Left lobe of liver (tissue), 2 donors: ENCODE results near the gene ENTPD3. TPM values are rescaled to one million over a fixed set of nuclear protein-coding genes. Genes with fewer than 3 reads are reported as not detected.
"Not testable (repeated sequence)": the region's sequence is repeated elsewhere in the genome, so short reads cannot be mapped to it uniquely, and the experiment has no call there.

Experiments used
- ATAC-seq: fragments of 200-7000 bp; cut with Tn5 transposase; one replicate; pipeline ENCODE4 v1.9.1; 2020; ENCODE audit warnings: mild to moderate bottlenecking, moderate library complexity
- DNase-seq: peaks from one replicate; pipeline ENCODE4 v3.0.0-alpha.2; 2020; ENCODE audit warnings: low spot score
- total RNA-seq: library from RNA; stranded (reverse); gene quantifications from one replicate; pipeline ENCODE4 v1.2.1, GENCODE V29; 2021
- donor health status: DM: no; HTN: no; CAD: no; lungs with moderate emphysema.
- donor health status: DM: no; HTN: yes; CAD: no.

Gene ENTPD3
- total RNA-seq, 1 donor from 2014 or later = not detected

DNA sequence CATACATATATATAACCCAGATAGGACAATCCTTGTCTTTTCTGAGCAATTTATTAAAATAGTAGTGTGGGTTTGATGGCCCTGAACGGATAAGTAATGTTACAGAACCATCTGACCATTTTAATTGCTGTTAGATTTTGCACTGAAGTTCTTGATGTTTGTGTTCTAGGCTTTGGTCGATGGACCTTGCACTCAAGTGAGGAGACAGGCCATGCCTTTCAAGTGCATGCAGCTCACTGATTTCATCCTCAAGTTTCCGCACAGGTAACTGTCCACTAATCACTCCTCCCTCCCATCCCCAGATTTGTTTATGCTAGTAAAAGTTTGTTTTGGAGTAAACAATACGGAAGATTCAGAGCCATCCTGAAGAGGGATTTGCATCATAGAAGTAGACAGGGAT lies 71.5 kb downstream of the ENTPD3 start:
- no peak for DNase-seq
- no peak for ATAC-seq

DNA sequence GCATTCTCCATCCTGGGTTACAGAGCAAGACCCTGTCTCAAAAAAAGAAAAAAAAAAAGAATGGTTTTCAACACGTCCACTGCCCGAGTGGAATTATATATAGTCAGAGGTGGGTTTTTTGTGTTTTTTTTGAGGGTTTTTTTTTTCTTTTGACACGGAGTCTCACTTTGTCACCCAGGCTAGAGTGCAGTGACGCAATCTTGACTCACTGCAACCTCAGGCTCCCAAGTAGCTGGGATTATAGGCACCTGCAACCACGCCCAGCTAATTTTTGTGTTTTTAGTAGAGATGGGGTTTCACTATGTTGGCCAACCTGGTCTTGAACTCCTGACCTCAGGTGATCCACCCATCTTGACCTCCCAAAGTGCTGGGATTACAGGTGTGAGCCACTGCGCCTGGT lies 73.5 kb downstream of the ENTPD3 start:
- ATAC-seq, DNase-seq: not testable (repeated sequence)

DNA sequence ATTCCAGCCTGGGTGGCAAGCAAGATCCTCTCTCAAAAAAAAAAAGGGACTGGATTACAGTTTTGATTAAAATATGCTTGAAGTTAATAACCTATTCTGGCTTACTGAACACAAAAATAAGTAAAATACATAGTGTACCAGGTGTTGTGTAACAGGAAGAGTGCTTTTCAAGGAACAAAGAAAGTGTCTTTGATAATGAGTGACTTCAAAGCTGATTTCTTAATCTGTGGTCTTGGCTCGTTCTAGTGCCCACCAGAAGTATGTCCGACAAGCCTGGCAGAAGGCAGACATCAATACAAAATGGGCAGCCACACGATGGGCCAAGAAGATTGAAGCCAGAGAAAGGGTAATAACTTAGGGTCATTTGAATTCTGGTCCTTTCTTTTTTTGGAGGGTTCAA lies 74.2 kb downstream of the ENTPD3 start:
- DNase-seq = no peak
- no peak for ATAC-seq

DNA sequence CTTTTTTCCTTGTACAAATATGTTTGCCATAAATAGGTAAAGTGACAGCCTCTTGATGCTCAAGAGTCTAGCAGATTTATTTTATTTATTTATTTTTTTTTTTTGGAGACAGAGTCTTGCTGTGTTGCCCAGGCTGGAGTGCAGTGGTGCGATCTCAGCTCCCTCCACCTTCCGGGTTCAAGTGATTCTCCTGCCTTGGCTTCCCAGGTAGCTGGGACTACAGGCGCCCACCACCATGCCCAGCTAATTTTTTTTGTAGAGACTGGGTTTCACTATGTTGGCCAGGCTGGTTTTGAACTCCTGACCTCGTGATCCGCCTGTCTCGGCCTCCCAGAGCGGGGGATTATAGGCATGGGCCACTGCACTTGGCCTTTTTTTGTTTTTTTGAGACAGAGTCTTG lies 75.9 kb downstream of the ENTPD3 start:
- DNase-seq, ATAC-seq: not testable (repeated sequence)

DNA sequence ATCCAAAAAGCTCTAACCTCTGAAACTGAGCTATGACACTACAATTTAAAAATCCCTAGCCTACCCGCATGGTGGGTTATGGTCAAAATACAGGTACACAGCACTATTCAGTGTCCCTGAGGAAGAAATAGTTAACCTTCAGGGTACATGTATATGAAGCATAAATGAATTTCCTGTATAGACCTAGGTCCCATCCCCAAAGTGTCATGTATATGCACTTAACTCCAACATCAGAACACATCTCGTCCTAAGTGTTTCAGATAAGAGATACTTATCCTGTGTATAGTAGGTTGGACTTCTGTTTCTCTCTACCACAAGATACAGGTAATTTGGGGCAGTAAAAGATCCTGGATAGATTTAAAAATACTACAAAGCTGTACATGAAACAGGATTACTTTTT lies 76.6 kb downstream of the ENTPD3 start:
- ATAC-seq (no peak), DNase-seq (no peak)

DNA sequence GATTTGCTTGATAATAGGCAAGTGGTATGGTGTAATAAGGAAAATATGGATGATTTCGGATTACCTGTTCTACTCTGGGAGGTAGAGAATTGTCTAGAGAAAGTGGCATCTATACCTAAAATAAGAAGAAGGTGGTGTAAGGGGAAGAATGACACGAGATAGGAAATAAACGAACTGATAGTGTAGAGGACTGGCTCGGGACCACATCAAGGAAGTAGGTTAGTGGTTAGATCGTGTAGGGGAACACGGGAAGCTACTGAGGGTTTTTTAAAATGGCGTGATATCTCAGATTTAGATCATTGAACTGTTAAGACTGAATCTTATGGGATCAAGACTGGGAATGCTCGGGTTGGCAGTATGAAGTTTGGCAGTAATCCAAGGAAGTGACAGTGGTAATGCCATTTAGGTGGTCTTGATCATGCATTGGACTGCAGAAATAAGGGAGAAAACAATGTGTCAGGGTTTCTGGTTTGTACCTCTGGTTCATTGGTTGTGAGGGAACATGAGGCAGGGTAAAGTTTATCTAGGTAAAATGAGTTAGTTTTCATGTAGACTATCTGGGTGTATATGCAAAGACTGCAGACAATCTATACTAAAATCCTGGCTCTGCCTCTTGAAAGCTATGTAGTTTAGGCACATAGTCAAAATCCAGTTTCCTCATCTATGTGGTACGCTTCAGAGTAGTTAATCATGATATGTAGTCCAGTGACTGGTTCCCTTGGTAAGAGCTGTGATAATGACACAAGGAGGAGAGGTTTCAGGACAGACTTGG lies 77.5 kb downstream of the ENTPD3 start:
- DNase-seq (no peak), ATAC-seq (no peak)

DNA sequence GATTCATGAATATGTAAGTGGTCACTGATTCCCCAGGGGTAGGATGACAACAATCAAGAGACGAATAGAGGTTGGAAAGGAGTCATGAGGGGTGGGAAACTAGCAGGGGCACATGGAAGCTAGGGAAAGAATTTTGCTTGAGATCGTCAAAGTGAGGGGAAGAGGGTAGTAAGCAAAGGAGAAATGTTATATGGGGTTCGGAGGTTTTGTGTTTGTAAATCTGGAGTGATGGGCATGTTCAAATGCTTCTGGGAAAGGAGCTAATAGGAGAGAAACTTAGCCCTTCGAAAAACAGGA lies 78.1 kb downstream of the ENTPD3 start:
- DNase-seq = no peak
- no peak for ATAC-seq

DNA sequence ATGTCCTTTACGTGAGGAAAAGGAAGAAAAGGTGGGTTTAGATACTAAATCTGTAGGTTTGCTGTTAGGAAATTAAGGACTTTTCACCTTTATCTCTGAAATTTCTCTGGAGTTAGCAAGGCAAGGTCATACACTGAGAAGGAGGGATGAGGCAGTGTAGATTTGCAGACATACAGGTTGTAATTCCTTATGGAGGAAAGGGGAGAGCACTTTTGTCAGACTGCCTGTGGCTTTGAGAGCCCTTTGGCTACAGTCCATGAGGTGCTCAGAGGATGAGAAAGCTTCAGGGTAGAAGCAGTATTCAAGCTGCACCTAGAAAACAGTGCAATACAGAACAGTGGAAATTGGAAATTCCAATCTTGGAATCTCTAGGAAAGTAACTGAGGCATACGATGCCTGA lies 78.5 kb downstream of the ENTPD3 start:
- DNase-seq (no peak), ATAC-seq (no peak)

DNA sequence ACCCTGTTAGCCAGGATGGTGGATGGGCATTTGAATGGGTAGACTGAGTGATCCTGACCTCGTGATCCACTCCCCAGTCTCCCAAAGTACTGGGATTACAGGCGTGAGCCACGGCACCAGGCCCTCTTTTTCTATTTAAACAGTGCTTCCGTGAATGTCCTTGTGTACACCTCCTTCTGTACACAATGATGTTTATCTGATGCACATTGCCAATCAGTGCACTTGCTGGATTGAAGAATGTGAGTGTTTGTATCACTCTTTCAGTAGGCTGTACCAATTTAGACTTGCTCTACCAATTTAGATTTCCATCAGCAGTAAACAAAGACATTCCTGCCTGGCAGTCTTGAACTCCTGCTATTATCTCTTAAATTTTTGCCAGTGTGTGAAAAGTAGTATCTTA lies 81.0 kb downstream of the ENTPD3 start:
- no peak for DNase-seq
- peak; percentile 94 for ATAC-seq

DNA sequence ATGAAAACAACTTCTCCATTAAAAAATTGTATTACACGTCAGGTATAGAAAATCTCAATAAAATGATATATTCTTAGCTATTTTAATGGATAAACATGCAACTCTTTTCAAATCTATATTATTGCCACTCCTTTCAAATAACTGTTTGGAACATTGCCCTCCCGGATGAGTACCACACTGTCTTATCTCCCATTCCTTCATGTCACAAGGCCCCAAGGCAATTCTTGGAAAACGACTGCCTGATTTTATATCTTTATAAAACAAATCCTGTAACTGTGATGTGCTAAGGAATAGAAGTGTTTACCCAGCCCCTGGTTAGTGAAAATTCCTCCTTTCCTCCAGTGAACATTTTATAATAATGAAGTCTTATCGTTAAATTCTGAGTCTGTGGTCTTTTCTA lies 83.7 kb downstream of the ENTPD3 start:
- ATAC-seq = no peak

DNA sequence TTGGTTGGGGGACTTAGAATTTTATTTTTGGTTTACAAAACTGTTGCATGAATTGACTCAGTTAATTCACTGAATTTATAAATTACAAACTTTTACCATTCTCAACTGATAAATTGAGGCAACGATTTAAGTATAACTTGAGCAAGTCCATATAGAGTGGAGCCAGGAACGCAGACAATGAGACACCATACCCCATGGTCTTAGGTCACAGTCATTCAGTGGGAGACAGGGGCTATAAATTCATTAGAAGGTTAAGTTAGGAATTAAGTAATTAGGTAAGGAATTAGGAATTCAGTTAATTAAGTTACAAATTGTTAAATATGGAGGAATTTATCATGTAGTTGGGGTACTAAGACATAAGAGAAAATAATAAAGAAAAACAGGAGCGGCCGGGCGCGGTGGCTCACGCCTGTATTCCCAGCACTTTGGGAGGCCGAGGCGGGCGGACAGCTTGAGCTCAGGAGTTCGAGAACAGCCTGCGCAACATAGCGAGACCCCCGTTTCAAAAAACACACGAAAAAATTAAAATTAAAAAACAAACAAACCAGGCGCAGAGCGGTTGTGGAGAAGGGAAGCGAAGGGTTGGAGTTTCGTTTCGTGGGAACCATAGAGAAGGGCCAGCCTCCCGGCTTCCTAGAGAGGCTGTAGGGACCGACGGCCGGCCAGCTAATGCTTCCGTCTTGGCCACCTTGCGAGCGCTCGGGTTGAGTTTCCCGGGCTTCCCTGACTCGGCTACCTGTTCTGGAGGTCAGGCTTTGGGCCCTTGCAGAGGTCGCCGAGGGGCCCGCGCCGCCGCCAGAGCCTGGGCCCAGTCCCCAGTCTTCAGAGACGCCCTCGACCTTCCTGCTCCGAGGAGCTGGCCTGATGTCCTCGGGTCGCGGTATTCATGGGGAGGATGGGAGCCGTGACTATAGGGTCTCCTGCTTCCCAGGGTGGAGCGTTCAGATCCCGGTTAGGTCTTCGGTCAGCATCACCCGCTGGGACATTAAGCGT lies 89.8 kb downstream of the ENTPD3 start, which contains the start of gene ZNF619:
TSS of gene ZNF619 (plus strand) at position 645 of the 993 bp plus-strand sequence. CDS start 858 bp downstream, outside the sequence.
- peak; percentile 99 for ATAC-seq
- DNase-seq = peak; percentile 78

More for the DNA sequence above, 83.7 kb downstream of the ENTPD3 start:
- no peak for DNase-seq

DNA sequence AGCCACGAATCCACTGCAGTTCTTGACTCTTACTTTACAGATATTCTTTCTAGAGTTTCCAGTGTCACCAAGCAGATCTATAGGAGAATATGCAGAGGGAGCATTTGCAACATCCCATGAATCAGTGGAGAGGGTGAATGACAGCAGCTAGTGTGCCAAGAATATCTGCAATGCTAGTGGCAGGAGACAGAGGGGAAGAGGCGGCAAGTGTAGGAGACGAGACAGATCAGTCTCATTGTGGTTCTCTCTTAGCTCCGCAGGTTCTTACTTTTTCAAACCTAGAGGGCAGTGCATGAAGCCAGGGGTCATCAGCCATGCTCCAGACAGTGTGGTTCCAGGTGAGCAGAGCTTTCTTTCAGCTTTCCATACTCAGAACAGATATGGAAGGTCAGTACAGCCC lies 90.7 kb downstream of the ENTPD3 start:
- ATAC-seq (peak; percentile 27), DNase-seq (no peak)

Other genes starting within 250 kb of the ENTPD3 start
- 17.9 TPM for gene EIF1B, start 77.5 kb upstream of the ENTPD3 start, total RNA-seq
- 638 TPM for gene RPL14, start 70.2 kb downstream of the ENTPD3 start, total RNA-seq
- 6.1 TPM for gene ZNF619, start 89.9 kb downstream of the ENTPD3 start, total RNA-seq
- 1.0 TPM for gene ZNF620, start 118.9 kb downstream of the ENTPD3 start, total RNA-seq
- 8.1 TPM for gene ZNF621, start 137.8 kb downstream of the ENTPD3 start, total RNA-seq